HEK293 (cell line): ENCODE results near the gene PIK3R3.

Experiments
- CTCF ChIP-seq: fragments of 450-650 bp; formaldehyde crosslinking; IDR thresholded peaks from 2 replicates; pipeline ENCODE4 v1.5.1; 2016; ENCODE audit warnings: missing biosample characterization, missing genetic modification characterization
- TCF7L2 ChIP-seq: IDR thresholded peaks from 2 replicates; pipeline ENCODE4 v1.6.1; 2011; ENCODE audit warnings: low read depth, mild to moderate bottlenecking, inconsistent platforms, low read length, moderate library complexity, borderline replicate concordance
- ZNF133 ChIP-seq: fragments of 450-650 bp; formaldehyde crosslinking; IDR thresholded peaks from 2 replicates; pipeline ENCODE4 v1.5.1; 2016; ENCODE audit warnings: missing biosample characterization, missing genetic modification characterization
- ZNF174 ChIP-seq: fragments of 450-650 bp; formaldehyde crosslinking; IDR thresholded peaks from 2 replicates; pipeline ENCODE4 v1.5.0; 2017; ENCODE audit warnings: missing biosample characterization, mild to moderate bottlenecking, missing genetic modification characterization
- ZNF274 ChIP-seq, 2 experiments: fragments of 200-500 bp in 1 of 2; fragments of 450-650 bp in 1 of 2; sonication (Bioruptor generic) in 1 of 2; formaldehyde crosslinking in 1 of 2; IDR thresholded peaks; 2 replicates each; pipeline versions ENCODE4 v1.5.1 to v1.6.1; 2014 to 2016; ENCODE audit warnings: borderline replicate concordance in 1 of 2, inconsistent platforms in 1 of 2, low read length in 1 of 2, missing biosample characterization in 1 of 2, missing genetic modification characterization in 1 of 2
- ZNF747 ChIP-seq: fragments of 450-650 bp; formaldehyde crosslinking; IDR thresholded peaks from 2 replicates; pipeline ENCODE4 v1.5.1; 2016; ENCODE audit warnings: missing biosample characterization, missing genetic modification characterization

GRCh38 chr1:46153732-46154131 is 21.3 kb upstream of the PIK3R3 start:
- no peak for TF ChIP-seq ZNF274 (IDR thresholded peaks at IDR 0.05; ENCODE audit: low read length)
- TF ChIP-seq ZNF274 (tag by site-specific recombination; IDR thresholded peaks at IDR 0.05; ENCODE audit: borderline replicate concordance) = no peak
- TF ChIP-seq ZNF133 (tag by site-specific recombination) = no peak
- no peak for TF ChIP-seq ZNF174
- no peak for TF ChIP-seq CTCF
- no peak for TF ChIP-seq ZNF747 (tag by site-specific recombination)
- no peak for TF ChIP-seq TCF7L2
